NCI-H128 (cell line): ENCODE measurements around the gene RUFY1.
"Not testable (repeated sequence)": the region's sequence is repeated elsewhere in the genome, so short reads cannot be mapped to it uniquely, and the experiment has no call there.

Experiments
- DNase-seq: peaks from one replicate; lab custom pipeline; 2025; ENCODE audit not compliant: unreplicated experiment; lab: John Stamatoyannopoulos, UW

The RUFY1 gene

DNA sequence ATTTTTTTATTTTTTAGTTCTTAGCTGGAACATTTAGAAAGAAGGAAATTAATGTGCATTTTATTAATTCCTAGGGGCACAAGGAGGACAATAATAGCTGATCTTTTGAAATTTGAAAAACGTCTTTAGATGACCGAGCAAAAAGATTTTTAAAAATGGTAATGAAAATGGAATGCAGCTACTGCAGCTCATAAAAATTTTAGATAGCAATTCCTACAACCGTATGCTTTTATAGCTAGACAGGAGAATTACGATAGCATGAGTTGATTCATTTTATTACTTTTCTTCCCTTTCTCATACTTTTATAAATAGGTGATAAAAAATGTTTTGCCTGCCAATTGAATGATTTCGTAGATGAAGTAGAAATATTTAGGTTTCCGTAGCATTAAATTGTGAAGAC is 13.7 kb upstream of the RUFY1 start:
- no peak for DNase-seq

DNA sequence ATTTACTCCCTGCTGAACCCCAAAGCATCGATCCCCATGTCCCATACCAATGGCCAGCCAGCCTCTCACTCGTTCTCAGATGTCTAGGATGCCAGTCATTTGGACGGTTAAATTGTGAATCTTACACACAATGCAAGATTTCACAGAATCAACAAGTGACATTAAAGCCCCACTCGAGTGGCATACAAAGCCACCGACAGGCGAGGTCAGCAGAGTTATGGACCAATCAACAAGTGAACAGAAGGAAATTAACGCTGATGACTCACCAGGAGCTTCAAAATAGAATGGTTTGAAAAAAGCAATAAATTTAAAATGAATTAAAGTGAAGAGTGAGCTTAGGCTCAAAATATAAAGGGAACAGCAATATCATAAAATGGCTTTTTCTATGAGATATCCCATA is 8.2 kb upstream of the RUFY1 start:
- no peak for DNase-seq

GRCh38 chr5:179543275-179543674 is 7.1 kb upstream of the RUFY1 start:
- not testable (repeated sequence) for DNase-seq

DNA sequence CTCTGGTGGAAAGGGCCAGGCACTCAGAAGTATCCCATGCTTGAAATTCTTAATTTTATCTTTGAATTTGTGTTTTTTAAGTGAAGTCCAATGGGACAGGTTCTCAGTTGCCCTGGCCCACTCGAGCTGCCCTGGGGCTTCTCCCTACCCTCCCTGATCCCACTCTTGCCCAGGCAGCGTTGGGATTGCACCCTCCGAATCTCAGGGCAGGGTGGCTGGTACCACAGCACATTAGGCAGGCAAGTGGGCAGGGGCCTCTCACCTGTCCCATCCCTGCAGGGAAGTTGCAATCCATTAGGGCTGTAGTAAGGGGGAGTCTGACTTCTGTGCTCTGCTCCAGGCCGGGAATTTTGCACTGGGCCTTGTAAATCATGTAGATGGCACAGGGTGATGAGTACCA is 2.7 kb downstream of the RUFY1 start:
- no peak for DNase-seq

DNA sequence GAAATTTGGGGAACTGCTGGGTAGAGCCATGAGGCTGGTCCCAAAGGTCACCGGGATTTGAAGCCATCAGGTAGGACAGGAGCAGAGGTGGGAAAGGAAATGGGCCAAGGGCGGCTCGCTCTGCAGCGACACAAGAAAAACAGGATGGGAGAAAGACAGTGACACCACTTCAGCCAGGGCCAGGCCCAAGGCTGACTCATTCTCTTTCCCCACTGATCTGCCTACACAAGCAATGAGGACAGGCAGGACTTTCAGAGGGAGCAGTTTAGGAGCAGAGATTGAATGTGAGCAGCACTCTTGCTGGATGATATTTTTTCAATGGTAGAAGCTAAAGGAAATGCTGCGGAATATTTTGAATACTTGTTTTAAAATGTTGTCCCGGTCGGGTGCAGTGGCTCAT is 3.5 kb downstream of the RUFY1 start:
- DNase-seq, result no peak

- no peak for DNase-seq
Observed at GRCh38 chr5:179554981-179555380, 4.6 kb downstream of the RUFY1 start.

DNA sequence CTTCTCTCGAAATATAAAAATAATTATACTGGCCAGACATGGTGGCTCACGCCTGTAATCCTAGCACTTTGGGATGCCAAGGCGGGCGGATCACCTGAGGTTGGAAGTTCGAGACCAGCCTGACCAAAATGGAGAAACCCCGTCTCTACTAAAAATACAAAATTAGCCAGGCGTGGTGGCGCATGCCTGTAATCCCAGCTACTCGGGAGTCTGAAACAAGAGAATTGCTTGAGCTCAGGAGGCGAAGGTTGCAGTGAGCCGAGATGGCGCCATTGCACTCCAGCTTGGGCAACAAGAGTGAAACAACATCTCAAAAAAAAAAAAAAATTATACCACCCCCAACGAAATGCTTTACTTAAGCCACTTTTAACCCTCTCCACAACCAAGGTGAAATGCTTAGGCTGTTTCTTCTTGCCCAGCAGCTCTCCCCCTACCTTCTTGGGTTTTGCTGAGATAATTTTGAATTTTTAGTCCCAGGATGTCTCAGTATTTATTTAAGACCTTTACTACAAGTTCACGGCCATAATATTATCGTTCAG is 8.0 kb downstream of the RUFY1 start:
- DNase-seq, result not testable (repeated sequence)

DNA sequence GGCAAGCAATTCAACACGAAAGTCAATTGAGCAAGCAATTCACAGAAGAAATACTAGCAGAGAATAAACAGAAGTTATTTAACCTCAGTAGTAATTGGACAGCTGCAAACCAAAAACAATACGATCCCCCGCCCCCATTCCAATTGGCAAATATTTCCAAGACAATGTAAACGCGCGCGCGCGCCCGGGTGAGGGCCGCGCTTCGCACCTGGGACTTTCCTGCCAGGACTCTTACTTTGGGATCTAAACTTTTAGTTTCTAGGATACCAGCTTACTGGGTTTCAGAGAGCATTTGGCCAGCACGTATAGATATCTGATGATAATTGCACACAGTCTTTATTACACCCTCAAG is 8.6 kb downstream of the RUFY1 start:
- DNase-seq, result no peak

GRCh38 chr5:179559284-179560252 is 9.2 kb downstream of the RUFY1 start:
- DNase-seq, result peak; percentile 89

DNA sequence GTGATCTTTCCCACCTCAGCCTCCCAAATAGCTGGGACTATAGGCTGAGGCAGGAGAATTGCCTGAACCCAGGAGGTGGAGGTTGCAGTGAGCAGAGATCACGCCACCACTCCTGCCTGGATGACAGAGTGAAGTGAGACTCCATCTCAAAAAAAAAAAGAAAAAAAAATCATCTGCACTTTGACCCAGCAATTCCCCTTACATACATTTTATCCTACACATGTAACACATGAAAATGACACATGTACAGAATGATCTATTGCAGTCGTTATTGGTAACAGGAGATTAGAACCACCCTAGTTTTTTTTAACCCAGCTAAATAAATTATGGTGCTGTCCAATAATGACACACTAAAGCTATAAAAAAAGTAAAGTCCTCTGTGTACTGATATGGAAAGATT is 14.2 kb downstream of the RUFY1 start:
- DNase-seq, result no peak

DNA sequence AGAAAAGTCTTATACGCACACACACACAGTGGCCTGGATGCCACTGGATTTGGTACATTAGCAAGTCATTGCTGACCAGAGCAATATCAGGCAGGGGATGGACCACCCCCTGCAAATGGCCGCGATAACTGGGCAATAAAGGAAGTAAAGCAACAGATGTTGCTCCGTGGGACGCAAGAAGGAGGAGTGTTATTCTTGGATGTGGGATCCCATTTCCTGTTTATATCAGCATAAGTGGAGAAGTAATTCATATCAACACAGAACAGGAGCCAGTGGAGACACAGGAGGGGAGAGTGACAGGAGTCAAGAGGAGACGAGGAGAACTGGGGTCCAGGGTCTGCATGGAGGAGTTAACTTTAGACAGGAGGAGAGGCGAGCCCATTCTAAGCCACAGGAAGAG is 18.4 kb downstream of the RUFY1 start:
- no peak for DNase-seq

- DNase-seq, result no peak
Observed at GRCh38 chr5:179572386-179572785, 22.0 kb downstream of the RUFY1 start.

DNA sequence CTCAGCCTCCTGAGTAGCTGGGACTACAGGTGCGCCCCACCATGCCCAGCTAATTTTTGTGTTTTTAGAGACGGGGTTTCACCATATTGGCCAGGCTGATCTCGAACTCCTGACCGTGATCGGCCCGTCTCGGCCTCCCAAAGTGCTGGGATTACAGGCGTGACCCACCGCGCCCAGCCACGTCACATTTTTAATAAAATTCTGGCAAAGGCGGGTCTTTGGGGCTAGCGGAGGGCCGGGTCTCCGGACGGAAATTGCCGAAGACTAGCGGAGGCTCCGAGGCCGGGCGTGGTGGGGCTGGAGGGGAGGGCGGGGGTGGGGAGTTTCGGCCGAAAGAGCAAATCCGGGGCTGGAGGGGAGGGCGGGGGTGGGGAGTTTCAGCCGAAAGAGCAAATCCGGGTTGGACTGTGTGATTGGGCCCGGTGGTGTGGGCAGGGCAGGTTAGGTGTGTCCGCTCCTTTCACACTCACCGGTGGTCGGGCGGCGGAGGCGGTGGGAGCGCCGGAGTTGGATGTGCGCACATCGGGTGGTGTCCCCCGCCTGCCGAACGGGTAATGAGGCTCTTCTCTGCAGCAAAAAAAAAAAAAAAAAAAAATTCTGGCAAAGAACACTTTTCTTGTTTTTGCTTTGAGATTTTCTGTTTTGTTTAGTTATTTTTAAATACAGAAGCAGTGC is 27.1 kb downstream of the RUFY1 start:
- DNase-seq, result no peak

DNA sequence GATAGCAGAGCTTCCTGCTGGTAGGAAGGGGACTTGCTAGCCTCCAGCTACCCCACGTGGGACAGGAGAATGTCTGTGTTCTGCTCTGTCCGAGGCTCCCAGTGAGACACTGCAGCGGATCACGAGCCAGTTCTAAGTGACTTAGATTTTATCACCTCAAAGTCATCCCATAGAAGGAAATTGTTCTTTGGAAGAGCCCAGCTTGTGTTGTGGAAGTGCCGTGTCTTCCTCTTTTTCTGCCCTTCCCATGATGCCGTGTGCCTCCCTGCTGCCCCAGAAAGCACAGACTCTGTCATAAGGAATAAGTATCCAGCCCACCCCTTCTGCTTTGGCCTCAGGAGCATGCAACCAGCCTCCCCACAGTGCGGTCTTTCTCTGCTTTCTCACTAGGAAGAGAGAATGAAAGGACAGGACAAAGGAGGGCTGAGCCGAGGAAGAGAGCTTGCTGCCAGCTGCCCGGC is 35.6 kb downstream of the RUFY1 start:
- DNase-seq, result no peak

DNA sequence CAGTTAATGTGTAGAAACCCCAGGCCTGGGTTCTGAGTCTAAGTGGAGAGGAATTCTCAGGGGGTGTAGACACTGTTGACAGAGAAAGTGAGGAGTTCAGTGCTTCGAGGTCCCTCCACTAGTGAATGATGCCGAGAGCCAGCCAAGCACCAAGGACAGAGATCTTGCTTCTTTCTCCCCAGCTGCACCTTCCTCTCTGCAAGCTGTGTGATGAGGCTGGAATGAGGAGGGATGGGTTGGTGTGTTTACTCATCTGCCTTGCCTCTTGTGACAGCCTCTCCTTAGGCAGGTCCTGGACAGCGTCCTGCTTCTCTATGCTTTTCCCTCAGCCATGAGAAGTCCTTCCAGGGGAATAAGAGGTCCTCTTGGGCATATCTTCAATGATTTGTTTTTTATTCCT is 37.8 kb downstream of the RUFY1 start:
- DNase-seq, result no peak

DNA sequence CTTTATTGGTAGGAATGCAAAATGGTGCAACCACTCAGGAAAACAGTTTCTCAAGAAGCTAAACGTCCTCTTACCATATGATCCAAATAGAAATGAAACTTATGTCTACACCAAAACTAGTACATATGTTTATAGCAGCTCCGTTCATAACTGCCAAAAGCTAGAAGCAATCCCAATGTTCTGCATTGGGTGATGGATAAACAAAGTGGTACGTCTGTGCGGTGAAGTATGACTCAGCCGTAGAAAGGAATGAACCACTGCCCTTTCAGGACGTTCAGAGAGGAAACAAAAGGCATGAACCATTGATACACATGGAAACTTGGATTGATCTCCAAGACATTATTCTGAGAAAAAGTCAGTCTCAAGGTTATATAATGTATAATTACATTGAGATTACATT is 45.6 kb downstream of the RUFY1 start:
- no peak for DNase-seq

DNA sequence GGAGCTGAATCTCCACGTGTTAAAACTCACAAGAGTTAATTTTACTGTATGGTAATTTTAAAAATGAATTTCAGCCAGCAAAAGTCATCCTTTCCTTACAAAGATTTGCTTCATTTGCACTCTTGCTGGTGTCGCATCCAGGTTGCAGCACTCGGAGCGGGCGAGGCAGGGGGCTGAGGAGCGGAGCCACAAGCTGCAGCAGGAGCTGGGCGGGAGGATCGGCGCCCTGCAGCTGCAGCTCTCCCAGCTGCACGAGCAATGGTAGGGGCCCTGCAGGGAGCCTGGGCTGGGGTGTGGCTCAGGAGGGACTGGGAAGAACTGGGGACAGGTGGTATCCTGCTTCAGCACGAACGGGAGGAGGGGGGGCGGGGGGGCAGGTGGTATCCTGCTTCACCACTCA is 46.1 kb downstream of the RUFY1 start:
- DNase-seq, result no peak

GRCh38 chr5:179599100-179599499 is 48.7 kb downstream of the RUFY1 start:
- no peak for DNase-seq

- no peak for DNase-seq
Observed at GRCh38 chr5:179599566-179599965, 49.2 kb downstream of the RUFY1 start.

- no peak for DNase-seq
Observed at GRCh38 chr5:179599973-179600372, 49.6 kb downstream of the RUFY1 start.

DNA sequence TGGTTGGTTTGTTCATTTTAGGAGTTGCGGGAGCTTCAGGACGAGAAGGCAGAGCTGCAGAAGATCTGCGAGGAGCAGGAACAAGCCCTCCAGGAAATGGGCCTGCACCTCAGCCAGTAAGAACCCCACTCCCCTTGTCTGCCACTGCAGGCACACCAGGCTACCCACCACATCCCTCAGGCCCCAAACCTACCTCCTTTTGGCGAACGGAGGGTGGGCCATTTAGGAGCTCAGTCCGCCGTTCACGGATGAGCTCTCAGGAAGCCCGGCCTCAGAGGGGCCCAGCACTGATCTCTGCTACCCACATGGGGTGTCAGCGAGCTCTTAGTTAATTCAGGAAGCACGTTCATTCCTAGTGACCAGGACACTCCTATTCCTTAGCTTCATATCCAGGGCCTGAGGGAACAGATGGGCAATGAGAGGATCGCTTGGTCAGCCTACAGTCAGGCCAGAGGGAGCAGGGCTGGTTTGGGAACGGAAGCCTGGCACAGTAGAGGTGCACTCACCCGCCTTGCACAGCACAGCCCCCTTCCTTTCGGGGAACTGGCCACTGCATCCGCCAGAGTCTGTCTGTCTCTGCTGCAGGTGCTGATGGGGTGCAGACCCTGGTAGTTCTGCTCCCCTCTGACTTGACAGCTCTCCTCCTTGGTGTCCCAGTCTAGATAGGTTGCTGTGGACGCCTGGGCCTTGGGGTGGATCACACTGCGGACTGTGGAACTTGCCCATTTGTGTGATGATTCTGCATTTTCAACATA is 51.7 kb downstream of the RUFY1 start:
- no peak for DNase-seq
